HG03025 (cell line): ENCODE results near the gene MUC22.
"Not testable (repeated sequence)": the region's sequence is repeated elsewhere in the genome, so short reads cannot be mapped to it uniquely, and the experiment has no call there.

Source experiments
- ATAC-seq: cut with Tn5 transposase; IDR thresholded peaks from one replicate; pipeline ENCODE4 v1.9.1; 2021; ENCODE audit warnings: mild to moderate bottlenecking, moderate library complexity; ENCODE audit not compliant: unreplicated experiment, low FRiP score

Gene MUC22

DNA sequence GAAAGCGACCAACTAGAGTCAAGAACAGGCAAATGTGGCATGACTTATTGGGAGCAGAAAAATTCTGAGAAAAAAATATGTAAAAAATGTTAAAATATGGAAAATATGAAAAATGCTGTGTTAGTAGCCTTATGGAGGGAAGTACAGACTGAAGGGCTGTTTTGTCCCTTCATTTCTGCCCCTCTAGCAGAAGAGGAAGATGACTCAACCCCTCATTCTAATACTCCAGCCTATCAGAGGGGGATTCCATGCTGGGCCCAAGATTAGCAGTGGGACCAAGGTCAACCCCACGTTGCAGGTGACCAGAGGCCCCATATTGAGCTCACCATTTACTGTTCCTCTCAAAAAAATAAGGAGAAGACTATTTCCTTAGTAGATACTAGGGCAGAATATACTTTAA, 18.4 kb upstream of the MUC22 start:
- no peak for ATAC-seq

DNA sequence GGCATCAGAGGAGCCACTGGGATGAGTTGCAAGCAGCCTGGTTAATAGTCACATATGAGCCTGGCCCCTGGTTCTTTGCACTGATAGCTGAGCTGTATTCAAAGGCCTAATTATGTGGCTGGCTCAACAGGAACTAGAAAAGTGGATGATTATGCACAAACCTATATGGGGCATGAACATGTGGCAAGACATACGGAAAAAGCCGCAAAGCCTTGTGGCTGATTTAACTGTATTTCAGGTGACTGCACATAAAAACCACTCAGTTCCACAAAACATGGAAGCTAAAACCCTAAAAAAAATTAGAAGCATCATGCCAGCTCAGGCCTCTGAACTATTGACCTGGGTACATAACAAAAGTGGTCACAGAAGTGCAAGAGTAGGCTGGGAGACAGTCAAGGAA, 13.0 kb upstream of the MUC22 start:
- no peak for ATAC-seq

DNA sequence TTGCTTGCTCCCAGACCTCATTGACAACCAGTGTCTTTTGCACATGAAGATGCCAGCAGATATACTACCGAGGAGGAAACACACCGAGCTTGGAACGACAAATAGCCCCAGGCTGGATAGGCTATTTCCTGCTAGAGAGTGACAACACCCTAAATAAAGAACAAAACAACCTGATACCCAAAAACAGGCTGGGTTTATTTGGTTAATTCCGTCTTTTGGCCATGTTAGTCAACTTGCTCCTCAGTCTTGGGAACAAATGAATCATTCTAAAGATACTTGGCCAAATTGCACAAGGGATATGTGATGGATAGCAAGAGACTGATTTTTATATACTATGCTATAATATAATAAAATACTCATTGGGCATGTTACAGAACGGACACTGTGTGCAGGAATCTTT, 11.5 kb upstream of the MUC22 start:
- ATAC-seq = no peak

- ATAC-seq = not testable (repeated sequence)
Measured at GRCh38 chr6:31000067-31000860, 10.0 kb upstream of the MUC22 start.

GRCh38 chr6:31001281-31001888, 8.9 kb upstream of the MUC22 start:
- ATAC-seq = no peak

DNA sequence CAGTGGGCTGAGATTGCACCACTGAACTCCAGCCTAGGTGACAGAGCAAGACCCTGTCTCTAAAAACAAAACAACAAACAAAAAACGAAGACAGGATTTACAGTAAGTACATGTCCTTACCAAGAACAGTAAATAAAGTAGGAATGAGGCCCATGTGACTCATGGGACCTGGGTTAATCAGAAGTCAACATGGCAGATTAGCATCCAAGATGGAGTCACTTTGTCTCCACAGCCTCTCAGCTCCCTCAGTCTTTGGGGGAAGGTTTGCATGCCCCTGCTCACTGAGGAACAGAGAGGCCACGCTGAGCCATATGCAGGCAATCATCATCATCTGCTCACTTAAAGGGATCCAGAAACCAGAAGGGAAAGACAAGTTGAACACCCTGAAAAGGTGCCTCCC, 7.8 kb upstream of the MUC22 start:
- no peak for ATAC-seq

GRCh38 chr6:31004794-31005193, 5.5 kb upstream of the MUC22 start:
- ATAC-seq = no peak

- no peak for ATAC-seq
Measured at GRCh38 chr6:31005249-31006020, 4.8 kb upstream of the MUC22 start.

DNA sequence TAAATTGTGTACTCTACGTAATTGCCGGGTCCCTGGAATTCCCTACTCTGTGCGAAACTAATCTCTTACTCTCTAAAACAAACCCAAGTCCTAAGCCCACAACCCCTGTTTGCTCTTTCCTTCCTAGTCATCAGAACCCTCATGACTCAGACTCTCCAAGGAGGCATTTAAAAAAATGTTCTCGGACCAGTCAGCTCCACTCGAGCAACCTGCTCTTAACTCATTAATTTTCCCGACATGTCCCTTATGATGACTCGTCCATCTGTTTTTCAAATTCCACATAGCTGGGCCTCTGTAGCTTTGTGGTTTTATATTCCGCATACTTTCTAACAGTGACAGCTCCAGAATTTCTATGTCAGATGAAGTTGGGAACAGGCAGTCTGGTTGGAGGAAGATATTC, 2.6 kb upstream of the MUC22 start:
- no peak for ATAC-seq

- ATAC-seq = no peak
Measured at GRCh38 chr6:31008165-31008564, 2.1 kb upstream of the MUC22 start.

- no peak for ATAC-seq
Measured at GRCh38 chr6:31009731-31010130, 543 bp upstream of the MUC22 start.

DNA sequence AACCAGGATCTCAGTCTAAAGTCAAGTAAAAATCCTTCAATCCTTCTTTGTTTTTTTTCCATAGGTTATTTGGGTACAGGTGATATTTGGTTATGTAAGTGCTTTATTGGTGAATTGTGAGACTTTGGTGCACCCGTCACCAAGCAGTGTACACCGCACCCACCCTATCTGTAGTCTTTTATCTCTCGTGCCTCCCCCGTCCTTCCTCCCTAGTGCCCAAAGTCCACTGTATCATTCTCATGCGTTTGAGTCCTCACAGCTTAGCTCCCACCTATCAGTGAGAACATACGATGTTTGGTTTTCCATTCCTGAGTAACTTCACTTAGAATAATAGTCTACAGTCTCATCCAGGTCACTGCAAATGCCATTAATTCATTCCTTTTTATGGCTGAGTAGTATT, 879 bp downstream of the MUC22 start:
- no peak for ATAC-seq

DNA sequence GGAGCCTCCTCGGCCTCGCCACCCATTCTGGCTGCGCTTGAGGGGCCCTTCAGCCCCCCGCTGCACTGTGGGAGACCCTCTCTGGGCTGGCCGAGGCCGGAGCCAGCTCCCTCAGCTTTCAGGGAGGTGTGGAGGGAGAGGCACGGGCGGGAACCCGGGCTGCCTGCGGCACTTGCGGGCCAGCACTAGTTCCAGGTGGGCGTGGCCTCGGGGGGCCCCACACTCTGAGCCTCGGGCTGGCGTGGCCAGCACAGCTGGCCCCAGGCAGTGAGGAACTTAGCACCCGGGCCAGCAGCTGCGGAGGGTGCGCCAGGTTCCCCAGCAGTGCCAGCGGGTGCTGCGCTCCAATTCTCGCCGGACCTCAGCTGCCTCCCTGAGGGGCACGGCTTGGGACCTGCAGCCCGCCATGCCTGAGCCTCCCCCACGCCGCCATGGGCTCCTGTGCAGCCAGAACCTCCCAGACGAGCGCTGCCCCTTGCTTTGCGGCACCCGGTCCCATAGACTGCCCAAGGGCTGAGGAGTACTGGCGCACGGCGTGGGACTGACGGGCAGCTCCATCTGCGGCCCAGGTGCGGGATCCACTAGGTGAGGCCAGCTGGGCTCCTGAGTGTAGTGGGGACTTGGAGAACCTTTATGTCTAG, 6.5 kb downstream of the MUC22 start:
- ATAC-seq = no peak

- not testable (repeated sequence) for ATAC-seq
Measured at GRCh38 chr6:31017436-31017835, 7.2 kb downstream of the MUC22 start.

DNA sequence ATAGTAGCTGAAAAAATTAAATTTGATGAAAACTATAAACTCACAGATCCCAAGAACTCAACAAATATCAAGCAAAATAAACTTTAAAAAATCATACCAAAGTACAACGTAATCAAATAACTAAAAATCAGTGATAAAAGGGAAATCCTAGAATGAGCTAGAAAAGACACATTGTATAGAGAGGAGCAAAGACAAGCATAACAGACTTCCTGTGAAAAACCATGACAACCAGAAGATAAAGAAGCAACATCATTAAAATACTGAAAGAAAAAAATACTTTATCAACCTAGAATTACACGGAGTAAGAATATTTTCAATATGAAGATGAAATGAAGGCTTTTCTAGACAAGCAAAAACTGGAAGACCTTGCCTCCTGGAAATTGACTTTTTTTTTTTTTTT, 9.8 kb downstream of the MUC22 start:
- ATAC-seq = no peak

- not testable (repeated sequence) for ATAC-seq
Measured at GRCh38 chr6:31020631-31021255, 10.5 kb downstream of the MUC22 start.

DNA sequence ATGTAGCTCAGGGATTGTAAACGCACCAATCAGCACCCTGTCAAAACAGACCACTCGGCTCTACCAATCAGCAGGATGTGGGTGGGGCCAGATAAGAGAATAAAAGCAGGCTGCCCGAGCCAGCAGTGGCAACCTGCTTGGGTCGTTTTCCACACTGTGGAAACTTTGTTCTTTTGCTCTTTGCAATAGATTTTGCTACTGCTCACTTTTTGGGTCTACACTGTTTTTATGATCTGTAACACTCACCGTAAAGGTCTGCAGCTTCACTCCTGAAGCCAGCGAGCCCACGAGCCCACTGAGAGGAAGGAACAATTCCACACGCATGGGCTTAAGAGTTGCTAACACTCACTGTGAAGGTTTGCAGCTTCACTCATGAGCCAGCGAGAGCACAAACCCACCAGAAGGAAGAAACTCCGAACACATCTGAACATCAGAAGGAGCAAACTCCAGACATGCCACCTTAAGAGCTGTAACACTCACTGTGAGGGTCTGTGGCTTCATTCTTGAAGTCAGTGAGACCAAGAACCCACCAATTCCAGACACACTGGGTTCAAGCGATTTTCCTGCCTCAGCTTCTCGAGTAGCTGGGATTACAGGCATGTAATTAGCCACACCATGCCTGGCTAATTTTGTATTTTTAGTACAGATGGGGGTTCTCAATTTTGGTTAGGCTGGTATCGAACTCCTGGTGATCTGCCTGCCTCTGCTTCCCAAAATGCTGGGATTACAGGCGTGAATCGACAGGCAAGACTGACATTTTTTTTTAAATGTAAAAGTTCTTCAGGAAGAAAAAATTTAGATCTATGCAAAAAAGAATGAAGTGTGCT, 11.6 kb downstream of the MUC22 start:
- not testable (repeated sequence) for ATAC-seq

DNA sequence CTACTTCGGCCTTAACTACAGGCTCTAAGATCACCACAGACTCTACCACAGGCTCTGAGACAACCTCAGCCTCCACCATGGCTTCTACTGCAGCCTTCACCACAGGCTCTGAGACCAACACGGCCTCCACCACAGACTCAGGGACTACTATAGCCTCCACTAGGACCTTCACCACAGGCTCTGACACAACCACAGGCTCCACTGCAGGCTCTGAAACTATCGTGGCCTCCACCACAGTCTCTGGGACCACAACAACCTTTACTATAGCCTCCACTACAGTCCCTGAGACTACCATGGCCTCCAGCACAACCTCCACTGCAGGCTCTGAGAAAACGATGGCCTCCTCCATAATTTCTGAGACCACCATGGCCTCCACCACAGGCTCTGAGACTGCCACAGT, 15.3 kb downstream of the MUC22 start:
- ATAC-seq = no peak

GRCh38 chr6:31031095-31031494, 20.8 kb downstream of the MUC22 start:
- ATAC-seq = no peak

GRCh38 chr6:31033075-31033474, 22.8 kb downstream of the MUC22 start:
- no peak for ATAC-seq
